CD4-positive, alpha-beta T cell treated with Interleukin-17A for 1 hour (primary cell): ENCODE results near the gene PRR22.

Experiments
- DNase-seq: peaks from one replicate; pipeline ENCODE4 v3.0.0-alpha.2; 2020

PRR22 gene

DNA sequence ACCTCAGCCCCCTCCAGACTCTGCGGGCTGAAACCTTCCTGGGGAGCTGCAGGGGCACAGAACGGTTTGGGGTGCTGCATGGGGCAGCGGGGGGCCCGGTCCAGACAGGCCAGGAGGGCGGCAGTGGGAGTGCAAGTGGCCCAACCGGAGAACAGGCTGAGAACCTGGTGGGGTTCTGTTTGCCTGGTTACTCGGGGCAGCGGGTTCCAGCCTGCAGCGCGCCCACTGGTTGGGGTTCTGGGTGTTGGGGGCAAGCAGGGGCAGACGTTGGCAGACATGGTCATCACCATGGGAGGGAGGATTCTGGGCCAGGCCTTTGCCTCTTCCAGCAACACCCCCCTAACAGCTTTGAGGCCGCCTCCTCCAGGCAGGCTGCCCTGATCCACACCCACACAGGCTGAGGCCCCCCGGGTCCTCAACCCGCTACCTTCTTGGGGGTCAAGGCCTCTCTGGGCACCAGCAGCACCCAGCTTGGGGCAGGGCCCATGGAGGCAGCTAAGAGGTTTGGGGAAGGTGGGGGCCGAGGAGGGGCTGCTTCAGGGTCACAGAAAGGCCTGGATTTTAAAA lies at the start of gene PRR22:
PRR22 (minus strand) TSS at position 166 of the 567 bp plus-strand sequence; CDS start at position 80, 86 bp downstream.
- no peak for DNase-seq

DNA sequence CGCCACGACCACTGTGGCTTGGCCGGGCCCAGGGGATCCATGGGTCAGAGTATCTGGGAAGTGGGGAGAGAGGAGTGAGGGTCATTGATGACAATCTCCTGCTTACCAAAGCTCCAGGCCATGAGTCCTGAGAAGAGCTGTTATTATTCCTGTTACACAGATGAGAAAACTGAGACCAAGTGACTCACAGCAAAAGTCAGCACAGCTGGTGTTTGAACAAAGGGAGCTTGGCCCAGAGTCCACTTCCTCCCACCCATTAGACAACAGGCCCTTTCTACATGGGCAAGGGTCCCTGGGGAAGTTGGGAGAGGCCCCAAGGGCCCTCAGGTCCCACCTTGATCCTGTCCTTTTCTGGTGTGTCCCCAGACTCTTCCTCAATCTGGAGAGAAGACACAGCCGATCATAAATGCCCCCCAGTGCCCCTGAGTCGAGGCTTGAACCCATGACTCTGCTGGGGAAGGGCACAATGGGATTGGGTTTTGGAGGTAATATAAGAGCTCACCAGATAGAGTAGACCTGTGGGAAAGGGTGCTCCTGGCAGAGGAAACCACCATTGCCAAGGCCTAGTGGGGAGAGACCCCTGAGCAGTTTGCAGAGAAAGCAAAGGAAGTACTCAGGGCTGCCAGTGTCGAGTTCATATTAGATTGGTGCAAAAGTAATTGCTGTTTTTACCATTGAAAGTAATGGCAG lies 48.1 kb upstream of the PRR22 start:
- DNase-seq = no peak

DNA sequence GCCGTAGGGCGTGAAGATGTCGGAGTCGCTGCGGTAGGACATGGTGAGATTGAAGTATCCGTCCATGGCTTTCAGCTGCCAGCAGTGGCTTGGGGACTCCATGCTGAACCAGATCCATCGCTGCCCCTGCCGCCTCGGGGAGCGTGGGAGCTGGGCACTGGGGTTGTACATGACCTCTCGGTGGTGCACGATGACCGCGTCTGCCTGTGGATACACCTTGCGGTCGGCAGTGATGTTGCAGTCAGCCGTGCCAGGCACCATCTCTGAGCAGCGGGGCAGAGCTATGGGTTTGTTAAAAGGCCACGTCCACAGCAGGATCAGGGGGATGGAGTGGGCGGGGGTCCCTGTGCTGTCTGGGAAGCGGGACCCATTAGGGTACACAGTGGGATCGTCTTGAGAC lies 47.5 kb upstream of the PRR22 start:
- no peak for DNase-seq

DNA sequence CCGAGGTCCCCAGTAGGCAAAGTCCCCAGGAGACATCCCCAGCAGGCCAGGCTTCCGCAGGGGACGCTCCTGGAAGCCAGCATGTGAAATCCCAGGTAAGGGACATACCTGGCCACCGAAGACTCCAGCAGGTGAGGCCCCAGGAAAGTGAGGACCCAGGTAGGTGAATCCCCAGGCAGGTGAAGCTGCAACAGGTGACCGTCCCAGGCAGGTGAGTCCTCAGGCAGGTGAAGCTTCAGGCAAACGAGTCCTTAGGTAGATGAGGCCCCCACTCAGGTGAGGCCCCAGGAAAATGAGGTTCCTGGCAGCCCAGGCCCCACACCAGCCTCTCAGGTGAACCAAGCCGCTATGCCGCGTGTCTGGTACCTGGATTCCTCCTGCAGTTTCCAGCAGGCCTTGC lies 46.6 kb upstream of the PRR22 start:
- DNase-seq = no peak

DNA sequence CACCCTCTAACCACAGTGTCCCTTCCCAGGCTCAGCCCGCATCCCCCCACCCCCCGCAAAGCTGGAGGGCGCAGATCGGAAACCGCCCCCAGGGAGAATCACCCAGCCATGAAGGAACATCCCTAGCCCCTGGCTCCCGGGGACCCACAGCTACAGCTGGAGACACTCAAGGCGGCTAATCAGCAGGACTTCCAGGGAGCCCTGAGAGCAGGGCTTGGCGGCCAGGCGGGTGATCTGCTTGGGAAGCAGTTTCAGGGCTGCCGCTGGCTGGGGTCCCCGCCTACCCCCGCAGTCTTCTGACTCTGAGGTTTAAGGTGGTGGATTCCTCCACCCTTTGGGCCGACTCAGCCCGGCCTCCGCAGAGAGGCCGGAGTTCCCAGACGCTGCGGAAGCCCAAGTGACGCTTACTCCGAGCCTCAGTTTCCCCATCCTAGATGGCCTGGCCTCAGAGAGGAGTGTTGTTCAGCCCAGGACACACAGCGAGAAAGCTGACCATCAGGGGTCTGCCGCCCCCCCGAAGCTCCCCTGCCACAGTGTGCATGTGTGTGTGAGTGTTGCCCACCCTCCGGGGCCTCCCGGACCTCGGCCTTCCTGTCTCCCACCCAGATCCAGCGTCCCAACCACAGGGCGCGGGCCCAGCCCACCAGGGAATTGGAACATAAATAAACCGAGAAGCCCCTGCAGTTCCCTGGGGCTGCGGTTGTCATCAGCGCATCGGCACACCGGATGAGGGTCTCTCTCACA lies 45.2 kb upstream of the PRR22 start:
- DNase-seq = no peak

DNA sequence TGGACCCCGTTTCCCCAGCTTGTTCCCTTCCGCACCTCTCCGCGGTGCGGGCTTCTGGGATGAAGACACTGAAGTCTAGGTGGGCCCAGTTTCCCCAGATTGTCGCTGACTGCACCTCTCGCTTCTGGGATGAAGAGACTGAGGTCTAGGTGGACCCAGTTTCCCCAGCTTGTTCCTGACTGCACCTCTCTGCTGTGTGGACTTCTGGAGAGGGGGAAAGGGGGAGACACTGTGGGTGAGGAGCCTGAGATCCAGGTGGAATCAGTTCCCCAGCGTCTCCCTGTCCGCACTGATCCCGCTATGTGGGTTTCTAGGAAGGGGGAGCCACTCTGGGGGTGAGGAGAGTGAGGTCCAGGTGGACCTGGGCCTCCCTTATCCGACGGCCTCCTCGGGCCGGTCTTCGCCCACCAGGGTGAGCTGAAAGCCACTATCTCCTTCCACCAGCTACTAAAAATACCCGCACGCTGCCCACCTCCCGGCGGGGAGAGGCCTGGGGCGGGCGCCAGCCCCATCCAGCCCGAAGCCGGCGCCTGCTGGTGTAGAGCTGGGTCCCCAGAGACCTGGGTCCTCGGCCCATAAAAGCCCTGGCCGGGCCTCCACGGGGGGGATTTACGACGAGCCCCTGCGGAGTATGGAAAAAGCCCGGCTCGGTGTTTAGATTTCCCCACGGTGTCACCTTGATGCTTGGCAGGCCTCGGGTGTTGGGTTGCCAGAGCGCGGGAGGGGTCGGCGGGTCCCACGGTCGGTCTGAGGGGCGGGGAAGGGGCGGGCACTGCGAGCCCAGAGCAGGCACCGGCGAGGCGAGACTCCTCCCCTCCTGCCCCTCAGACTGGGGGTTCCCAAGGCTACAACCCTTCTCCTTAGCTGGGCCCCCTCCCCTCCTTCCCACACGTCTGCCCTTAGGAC lies 44.4 kb upstream of the PRR22 start:
- DNase-seq = peak; percentile 29

DNA sequence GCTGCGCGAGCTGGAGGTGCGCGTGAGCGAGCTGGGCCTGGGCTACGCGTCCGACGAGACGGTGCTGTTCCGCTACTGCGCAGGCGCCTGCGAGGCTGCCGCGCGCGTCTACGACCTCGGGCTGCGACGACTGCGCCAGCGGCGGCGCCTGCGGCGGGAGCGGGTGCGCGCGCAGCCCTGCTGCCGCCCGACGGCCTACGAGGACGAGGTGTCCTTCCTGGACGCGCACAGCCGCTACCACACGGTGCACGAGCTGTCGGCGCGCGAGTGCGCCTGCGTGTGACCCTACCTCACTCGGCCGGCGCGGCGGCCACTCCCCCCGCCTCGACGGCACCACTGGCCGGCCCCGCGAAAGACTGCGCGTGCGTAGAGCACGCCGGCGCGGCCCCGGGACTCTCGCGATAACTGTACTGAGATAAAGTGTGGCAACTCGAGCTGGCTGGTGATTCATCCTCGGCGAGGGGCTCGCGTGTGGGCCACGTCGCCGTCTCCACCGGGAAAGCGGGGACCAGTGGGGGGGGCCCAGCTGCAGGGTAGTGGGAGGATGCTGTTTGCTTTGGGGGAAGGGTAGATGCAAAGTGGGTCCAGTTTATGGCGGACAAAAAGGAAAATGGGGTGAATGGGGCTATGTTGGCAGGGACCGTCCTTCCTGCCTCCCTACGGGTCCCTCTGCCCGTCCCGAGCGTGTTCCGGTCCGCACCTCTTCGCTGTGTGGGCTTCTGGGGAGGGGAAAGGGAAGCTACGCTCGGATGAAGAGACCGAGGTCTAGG lies 43.5 kb upstream of the PRR22 start:
- DNase-seq = peak; percentile 94

DNA sequence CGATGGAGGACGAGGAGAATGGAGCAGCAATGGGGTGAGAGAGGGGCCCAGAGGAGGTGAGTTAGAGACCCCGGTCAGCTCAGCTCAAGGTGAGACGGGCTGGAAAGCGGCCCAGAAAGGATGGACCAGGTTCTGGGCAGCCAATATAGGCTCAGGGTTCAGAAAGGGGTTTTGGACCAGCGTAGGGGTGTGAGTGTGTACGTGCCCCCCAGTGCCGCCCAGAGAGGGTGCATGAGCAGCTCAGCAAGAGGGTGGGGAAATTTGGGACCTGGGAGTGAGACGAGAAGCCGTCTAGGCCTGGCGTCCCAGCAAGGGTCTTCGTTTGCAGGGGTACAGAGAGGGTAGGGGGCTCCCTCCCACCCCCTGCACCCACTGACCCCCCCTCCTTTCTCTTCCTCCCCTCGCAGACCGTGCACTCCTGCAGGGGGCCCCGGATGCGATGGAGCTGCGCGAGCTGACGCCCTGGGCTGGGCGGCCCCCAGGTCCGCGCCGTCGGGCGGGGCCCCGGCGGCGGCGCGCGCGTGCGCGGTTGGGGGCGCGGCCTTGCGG lies 42.9 kb upstream of the PRR22 start:
- DNase-seq = no peak

DNA sequence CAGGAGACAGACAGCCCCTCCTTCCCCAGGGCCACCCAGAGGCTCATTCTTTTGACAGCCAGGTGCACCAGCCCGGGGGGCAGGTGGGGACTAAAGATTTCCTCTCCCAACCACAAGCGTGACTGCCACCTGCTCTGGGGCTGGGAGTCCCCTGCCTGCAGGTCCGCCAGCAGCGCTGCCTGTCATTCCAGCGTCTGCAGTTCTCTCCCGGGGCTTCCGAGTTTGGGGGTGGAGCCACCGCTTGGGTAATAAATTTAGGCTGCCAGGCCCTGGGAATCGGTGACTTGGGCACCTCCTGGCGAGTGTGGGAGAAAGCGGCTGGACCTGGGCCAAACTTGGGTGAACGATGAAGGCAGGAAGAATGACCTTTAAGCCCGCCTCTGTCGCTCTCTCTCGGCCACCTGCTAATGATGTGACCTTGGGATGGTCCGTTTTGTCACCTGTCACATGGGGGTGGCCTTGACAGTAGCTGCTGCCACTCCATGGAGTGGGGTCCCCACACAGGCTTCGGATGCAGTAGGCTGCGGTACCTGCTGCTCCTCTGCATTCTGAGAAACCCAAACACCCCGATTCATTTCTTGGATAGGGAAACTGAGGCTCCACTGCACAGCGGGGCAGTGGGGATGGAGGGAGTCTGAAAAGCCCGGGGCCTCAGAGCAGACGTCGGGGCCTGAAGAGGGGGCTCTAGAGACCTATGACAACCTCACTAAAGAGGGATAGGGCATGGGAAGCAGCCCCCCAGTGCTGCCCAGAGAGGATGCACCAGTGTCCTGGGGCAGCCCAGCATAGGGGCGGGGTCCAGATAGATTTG lies 42.2 kb upstream of the PRR22 start:
- peak; percentile 27 for DNase-seq

DNA sequence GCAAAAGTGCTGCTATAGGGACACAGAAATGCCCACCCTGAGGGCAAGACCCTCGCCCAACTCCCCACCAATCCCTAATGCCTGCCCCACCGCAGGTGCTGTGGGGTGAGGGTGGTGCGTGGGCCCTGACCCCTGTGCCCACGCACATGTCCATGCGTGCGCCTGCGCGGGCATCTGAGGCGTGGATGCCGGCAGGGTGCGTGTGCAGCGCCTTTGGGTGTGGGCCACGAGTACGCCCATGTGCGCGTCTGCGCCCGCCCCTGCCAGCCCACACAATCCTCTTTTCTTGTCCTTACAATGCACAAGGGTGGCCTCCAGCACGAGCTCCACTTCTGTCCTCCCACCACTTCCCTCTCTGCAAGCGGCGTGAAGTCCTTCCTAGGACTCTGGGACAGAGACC lies 40.6 kb upstream of the PRR22 start:
- DNase-seq = no peak

DNA sequence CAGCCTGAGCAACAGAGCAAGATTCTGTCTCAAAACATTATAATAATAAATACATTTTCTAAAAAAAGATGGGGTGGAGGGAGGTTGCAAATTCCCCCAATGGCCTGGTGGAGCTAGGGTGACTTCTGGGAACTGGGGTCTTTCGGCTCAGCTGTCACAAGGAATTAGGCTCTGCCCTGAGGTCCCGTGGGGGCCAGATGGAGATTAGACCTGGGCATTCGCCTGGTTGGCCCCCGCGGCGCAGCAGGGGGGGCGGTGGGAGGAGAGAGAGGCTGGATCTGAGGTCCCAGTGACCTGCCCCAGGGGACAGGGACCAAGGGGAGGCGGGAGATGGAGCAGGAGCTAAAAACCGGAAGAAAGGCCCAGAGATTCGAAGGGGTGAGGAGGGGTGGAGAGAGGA lies 40.2 kb upstream of the PRR22 start:
- no peak for DNase-seq

DNA sequence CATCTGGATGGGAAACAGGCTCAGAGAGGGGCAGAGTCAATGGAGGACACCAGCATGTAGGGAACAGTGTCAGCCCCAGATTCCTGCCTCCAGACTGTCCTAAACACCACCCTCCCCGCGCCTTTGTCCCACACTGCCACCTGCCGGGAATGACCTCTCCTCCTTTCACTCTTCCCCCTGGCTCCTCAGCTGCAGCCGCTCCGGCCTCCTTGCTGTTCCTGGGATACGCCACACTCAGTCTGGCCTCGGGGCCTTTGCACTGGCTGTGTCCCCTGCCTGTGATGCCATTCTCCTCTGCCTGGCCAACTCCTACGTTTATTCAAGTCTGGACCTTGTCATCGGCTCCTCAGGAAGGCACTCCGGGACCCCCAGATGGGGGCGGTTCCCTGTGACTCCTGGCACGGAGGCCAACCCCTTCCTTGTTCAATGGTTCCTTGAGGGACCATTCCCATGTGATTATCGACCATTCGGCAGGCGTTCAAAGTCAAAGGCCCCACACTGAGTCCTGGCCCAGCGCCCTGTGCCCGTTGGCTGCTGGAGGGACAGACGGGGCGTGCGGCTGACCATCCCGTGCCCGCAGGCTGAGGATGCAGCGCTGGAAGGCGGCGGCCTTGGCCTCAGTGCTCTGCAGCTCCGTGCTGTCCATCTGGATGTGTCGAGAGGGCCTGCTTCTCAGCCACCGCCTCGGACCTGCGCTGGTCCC lies 39.2 kb upstream of the PRR22 start:
- DNase-seq = no peak

DNA sequence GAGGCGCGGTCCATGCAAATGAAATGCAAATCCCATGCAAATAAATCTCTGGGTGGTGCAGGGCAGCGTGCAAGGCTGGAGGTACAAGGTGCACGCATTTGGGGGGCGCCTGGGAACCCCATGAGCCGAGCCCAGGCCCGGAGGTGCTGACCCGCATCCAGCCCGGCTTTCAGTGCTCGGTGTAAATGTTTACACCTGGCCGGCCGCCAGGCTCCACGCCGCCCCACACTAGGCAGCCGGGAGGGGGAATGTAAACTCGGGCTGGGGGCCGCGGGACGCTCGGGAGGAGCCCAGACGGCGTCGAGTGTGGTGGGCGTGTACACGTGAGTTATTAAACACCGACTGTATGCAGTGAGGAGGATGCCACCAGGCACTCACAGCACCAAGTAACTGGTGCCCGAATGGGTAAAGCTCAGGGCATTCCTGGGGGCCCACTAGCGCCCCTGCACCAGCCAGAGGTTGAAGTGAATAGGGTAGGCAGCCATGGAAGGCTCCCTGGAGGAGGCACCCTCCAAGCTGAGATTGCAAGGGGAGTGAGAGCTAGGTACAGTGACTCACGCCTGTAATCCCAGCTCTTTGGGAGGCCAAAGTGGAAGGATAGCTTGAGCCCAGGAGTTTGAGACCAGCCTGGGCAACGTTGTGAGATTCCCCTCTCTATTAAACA lies 37.8 kb upstream of the PRR22 start:
- no peak for DNase-seq

DNA sequence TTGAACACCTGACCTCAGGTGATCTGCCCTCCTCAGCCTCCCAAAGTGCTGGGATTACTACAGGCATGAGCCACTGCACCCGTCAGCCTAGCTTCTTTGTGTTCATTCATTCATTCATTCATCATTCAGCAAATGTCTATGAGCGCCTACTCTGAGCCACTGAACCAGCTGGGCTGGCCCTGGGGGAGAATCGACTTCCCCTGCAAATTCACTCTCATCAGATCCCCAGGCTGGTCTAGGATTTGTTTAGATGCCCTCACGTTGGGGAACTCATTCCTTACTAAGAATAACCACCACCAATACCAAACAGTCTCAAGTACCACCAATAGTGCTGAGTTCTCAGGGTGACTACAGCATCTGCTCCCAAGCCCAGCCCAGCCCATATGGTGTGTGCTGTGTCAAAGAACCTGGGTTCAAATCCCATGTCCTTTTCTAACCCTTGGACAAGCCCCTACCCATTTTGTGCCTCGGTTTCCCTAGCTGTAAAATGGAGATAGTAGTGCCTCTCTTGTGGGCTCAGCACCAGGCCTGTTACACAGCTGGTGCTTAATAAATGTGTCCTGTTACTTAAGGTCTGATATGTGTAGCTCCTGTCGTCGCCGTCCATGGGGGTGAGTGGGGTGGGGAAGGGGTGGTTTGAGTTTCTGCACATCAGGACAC lies 37.1 kb upstream of the PRR22 start:
- no peak for DNase-seq

DNA sequence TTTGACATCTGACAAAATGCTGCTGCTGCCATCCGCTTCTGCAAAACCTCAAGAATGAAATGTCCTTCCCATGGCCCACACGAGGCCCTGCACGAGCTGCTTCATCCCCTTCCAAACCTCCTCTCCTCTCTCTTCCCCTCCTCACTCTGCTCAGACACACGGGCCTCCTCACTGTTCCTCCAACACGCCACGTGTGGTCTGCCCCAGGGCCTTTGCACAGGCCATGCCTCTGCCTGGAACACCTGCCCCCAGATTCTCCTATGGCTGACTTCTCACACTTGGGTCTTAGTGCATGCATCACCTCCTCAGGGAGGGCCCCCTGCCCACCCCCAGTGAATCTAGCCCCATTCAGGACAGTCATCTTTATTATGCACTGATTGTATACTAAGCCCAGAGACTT lies 36.2 kb upstream of the PRR22 start:
- DNase-seq = no peak

DNA sequence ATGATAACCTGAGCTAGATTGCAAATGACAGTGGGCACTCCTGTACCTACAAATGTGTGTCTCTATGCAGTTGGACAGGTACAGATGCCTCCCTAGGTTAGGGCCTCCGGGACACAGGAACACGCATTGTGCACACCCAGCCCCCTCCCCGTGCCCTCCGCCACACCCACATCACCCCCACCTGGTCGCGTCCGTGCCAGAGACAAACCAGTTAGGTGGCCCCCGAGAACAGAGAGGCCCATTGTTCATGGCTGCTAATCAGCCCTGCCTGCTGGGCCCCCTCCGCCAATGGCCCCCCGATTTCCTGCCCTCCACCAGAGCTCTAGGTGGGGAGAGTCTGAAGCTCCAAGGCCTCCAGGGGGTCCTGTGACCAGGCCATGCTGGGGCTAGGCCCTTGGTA lies 34.0 kb upstream of the PRR22 start:
- DNase-seq = no peak

DNA sequence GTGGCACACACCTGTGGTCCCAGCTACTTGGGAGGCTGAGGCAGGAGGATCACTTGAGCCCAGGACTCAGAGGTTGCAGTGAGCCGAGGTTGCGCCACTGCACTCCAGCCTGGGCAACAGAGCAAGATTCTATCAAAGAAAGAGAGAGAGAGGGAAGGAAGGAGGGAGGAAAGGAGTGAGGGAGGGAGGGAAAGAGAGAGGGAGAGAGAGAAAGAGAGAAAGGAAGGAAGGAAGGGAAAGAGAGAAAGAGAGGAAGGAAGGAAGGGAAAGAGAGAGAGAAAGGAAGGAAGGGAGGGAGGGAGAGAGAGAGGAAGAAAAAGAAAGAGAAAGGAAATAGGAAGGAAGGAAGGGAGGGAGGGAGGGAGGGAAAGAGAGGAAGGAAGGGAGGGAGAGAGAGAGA lies 32.7 kb upstream of the PRR22 start:
- DNase-seq = no peak

DNA sequence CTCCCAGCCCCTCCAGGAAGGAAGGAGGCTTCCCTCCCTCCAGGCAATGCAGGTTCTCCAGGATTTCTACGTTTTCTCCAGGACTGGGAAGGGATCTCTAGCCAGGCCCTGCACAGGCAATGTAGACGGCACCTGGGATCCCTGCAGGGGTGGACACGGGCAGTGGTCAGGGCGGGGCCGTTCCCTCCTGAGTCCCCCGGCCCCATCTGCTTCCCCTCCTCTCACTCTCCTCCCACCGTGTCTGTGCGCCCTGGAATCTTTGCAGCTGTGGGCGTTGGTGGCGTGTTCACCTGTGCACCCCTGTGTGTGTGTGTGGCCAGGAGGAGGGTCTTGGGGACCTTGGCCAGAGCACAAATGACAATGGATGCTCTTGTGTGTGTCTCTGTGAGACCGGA lies 30.3 kb upstream of the PRR22 start:
- no peak for DNase-seq

DNA sequence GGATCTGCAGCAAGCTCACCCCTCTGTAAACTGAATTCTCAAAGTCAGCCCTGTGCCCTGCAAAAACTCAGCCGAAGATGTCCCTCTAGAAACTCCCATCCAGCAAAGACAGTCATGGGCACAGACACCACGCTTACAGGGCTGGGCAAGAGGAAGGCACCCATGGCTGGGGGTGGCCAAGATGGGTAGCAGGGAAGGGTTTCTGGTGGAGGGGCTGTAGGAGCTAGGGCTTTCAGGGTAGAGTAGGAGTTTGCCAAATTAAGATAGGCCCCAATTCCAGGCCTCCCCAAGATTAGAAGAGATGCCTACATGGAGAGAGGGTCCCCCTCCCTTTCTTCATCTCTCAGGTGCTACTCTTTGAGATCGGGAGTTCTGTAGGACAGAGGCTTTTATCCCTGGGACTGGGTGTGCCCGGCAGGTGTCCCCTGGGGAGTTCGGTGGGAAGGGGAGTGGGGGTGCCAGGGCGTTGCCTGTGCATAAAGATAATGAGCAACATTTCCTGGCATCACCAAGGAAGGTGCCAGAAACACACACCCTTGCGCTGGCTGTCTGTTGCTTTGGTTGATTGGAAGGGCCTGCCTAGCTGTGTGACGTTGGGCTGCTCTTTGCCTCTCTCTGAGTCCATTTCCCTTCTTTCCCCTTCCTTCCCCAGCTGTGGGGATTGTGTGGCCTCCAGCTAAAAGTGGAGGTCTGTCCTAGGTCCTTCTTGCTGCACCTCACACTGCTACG lies 29.7 kb upstream of the PRR22 start:
- DNase-seq = no peak
